ENCODE measurements around the gene CPT1B.
A peak's percentile ranks its signal among the peaks of the same experiment; 100 is the strongest.

DNA sequence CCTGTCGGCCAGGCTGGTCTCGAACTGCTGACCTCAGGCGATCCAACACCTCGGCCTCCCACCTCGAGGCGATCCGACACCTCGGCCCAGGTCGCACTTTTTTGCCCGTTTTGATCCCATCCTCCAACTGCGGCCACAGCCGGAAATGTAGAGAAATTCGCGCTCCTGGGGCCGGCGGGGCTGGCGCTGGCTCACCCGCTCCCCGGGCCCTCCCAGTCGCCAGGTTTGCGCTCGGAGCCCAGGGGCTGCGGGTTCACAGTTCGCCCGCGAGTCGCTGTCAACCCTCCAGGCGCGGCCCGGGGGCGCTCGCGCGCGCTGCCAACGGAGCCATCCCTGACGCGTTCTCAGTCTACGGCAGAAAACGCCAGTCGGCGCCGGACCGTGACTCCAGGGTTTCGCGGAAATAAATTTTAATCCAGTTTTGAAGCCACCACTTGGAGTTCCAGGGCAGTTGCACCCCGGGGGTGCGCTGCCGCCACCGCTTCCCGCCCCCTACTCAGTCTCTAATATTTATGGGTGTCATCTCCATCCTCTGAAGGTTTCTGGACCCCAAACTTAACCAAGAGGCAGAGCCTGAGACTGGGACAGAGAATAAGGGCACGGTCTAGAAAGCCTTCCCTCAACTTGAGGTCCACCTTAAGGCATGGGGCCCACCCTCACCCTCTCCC is 34.0 kb downstream of the CPT1B start:
- TF ChIP-seq, protein P1, sequence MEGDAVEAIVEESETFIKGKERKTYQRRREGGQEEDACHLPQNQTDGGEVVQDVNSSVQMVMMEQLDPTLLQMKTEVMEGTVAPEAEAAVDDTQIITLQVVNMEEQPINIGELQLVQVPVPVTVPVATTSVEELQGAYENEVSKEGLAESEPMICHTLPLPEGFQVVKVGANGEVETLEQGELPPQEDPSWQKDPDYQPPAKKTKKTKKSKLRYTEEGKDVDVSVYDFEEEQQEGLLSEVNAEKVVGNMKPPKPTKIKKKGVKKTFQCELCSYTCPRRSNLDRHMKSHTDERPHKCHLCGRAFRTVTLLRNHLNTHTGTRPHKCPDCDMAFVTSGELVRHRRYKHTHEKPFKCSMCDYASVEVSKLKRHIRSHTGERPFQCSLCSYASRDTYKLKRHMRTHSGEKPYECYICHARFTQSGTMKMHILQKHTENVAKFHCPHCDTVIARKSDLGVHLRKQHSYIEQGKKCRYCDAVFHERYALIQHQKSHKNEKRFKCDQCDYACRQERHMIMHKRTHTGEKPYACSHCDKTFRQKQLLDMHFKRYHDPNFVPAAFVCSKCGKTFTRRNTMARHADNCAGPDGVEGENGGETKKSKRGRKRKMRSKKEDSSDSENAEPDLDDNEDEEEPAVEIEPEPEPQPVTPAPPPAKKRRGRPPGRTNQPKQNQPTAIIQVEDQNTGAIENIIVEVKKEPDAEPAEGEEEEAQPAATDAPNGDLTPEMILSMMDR (IDR thresholded peaks at IDR 0.05; ENCODE audit: extremely low read depth in 1 of 2, insufficient read depth in 1 of 2, low read depth in 1 of 2, low read length in 2 of 2): peak; percentile 49 to 81
- TF ChIP-seq EZH2 (IDR thresholded peaks at IDR 0.05; ENCODE audit: borderline replicate concordance, low read depth, low read length, severe bottlenecking) (no peak), FOS (IDR thresholded peaks at IDR 0.05; ENCODE audit: borderline replicate concordance, insufficient read depth, low read length) (no peak), POLR2AphosphoS5 (IDR thresholded peaks at IDR 0.05; ENCODE audit: insufficient read depth, low read depth, low read length) (no peak), POLR2A (IDR thresholded peaks at IDR 0.05; ENCODE audit: low read depth, low read length) (no peak), MYC (IDR thresholded peaks at IDR 0.05; ENCODE audit: low read depth, low read length) (no peak), JUN (IDR thresholded peaks at IDR 0.05; ENCODE audit: borderline replicate concordance, insufficient read depth, insufficient read length, low read depth) (no peak)
- TF ChIP-seq, protein P2, sequence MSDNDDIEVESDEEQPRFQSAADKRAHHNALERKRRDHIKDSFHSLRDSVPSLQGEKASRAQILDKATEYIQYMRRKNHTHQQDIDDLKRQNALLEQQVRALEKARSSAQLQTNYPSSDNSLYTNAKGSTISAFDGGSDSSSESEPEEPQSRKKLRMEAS (IDR thresholded peaks at IDR 0.05; ENCODE audit: insufficient read depth, insufficient read length): no peak

Data from endothelial cell of umbilical vein (primary cell).